ENCODE measurements around the gene MAP3K9. TPM values are rescaled to one million over a fixed set of nuclear protein-coding genes. Genes with fewer than 3 reads are reported as not detected.

MAP3K9 gene
- total RNA-seq, 1 experiment from 2014 or later, result 21.4 TPM

- no peak for DNase-seq
- intact Hi-C loops (cut with micrococcal nuclease; ENCODE audit: unreplicated experiment), result no loop called here
- Histone ChIP-seq H3K27ac (no peak overlapping the region), H3K4me1 (replicated peaks; ENCODE audit: insufficient read depth) (no peaks in the 10 kb centered on the region), H3K36me3 (ENCODE audit: low read depth) (no peaks in the 10 kb centered on the region), H3K79me2 (ENCODE audit: low read depth) (no peaks in the 10 kb centered on the region), H3K9me2 (ENCODE audit: insufficient read depth) (no peaks in the 10 kb centered on the region), H2AFZ (no peak overlapping the region), H4K20me1 (ENCODE audit: insufficient read depth) (no peaks in the 10 kb centered on the region), H3K4me3 (no peak overlapping the region), H3K27me3 (ENCODE audit: insufficient read depth, low read depth) (peaks cover 8% of the 10 kb centered on the region; the same call in 1 of the 2 replicates), H3F3A (ENCODE audit: insufficient read depth, low read depth) (no peaks in the 10 kb centered on the region), H3K9me3 (ENCODE audit: insufficient read depth, low read depth) (peaks cover 8% of the 10 kb centered on the region; the same call in 1 of the 2 replicates), H3K4me2 (no peak overlapping the region)
- TF ChIP-seq EZH2 (IDR thresholded peaks at IDR 0.05; ENCODE audit: low read depth) (no peak), CTCF (conservative IDR thresholded peaks at IDR 0.05) (no peak)
- ChIA-PET CTCF (no interaction called here), POLR2A (ENCODE audit: unreplicated experiment) (no interaction called here)
- BruUV-seq (replicated peaks), result no TSS peak
These were observed 28.8 kb upstream of the MAP3K9 start for GRCh38 chr14:70838076-70838475.

- BruUV-seq (replicated peaks), result no TSS peak
- H3K36me3 ChIP-seq (ENCODE audit: low read depth), result no peaks in the 10 kb centered on the region
- no peak overlapping the region for H3K4me2 ChIP-seq
- DNase-seq, result no peak
- no peak overlapping the region for H2AFZ ChIP-seq
- H4K20me1 ChIP-seq (ENCODE audit: insufficient read depth), result no peaks in the 10 kb centered on the region
- H3K4me3 ChIP-seq, result no peak overlapping the region
- H3K9me2 ChIP-seq (ENCODE audit: insufficient read depth), result no peaks in the 10 kb centered on the region
- no peaks in the 10 kb centered on the region for H3K79me2 ChIP-seq (ENCODE audit: low read depth)
- ChIA-PET POLR2A (ENCODE audit: unreplicated experiment) (no interaction called here), CTCF (no interaction called here)
- H3K27ac ChIP-seq, result no peak overlapping the region
- intact Hi-C loops (cut with micrococcal nuclease; ENCODE audit: unreplicated experiment), result no loop called here
- H3K4me1 ChIP-seq (replicated peaks; ENCODE audit: insufficient read depth), result no peaks in the 10 kb centered on the region
- H3K27me3 ChIP-seq (ENCODE audit: insufficient read depth, low read depth), result peaks cover 5% of the 10 kb centered on the region; the same call in 1 of the 2 replicates
- peaks cover 8% of the 10 kb centered on the region; the same call in 1 of the 2 replicates for H3K9me3 ChIP-seq (ENCODE audit: insufficient read depth, low read depth)
- TF ChIP-seq CTCF (conservative IDR thresholded peaks at IDR 0.05), result no peak
- TF ChIP-seq EZH2 (IDR thresholded peaks at IDR 0.05; ENCODE audit: low read depth), result no peak
- H3F3A ChIP-seq (ENCODE audit: insufficient read depth, low read depth), result no peaks in the 10 kb centered on the region
These were observed 27.6 kb upstream of the MAP3K9 start for GRCh38 chr14:70836946-70837345.

GRCh38 chr14:70833884-70834283 lies 24.6 kb upstream of the MAP3K9 start:
- Histone ChIP-seq H3F3A (ENCODE audit: insufficient read depth, low read depth) (no peaks in the 10 kb centered on the region), H3K36me3 (ENCODE audit: low read depth) (no peaks in the 10 kb centered on the region), H3K27me3 (ENCODE audit: insufficient read depth, low read depth) (no peaks in the 10 kb centered on the region), H3K4me3 (no peak overlapping the region), H3K4me1 (replicated peaks; ENCODE audit: insufficient read depth) (no peaks in the 10 kb centered on the region), H2AFZ (no peak overlapping the region), H3K27ac (no peak overlapping the region), H3K9me3 (ENCODE audit: insufficient read depth, low read depth) (peaks cover 8% of the 10 kb centered on the region; the same call in 1 of the 2 replicates), H3K4me2 (no peak overlapping the region), H3K79me2 (ENCODE audit: low read depth) (no peaks in the 10 kb centered on the region), H4K20me1 (ENCODE audit: insufficient read depth) (no peaks in the 10 kb centered on the region), H3K9me2 (ENCODE audit: insufficient read depth) (no peaks in the 10 kb centered on the region)
- BruUV-seq (replicated peaks), result no TSS peak
- intact Hi-C loops (cut with micrococcal nuclease; ENCODE audit: unreplicated experiment), result no loop called here
- TF ChIP-seq CTCF (conservative IDR thresholded peaks at IDR 0.05) (no peak), EZH2 (IDR thresholded peaks at IDR 0.05; ENCODE audit: low read depth) (no peak)
- POLR2A ChIA-PET (ENCODE audit: unreplicated experiment), result no interaction called here
- DNase-seq, result no peak
- CTCF ChIA-PET, result no interaction called here

All from PC-9 (cell line).